NCI-H146 treated with DMSO at 0.1 percent for 48 hours (cell line): ENCODE measurements around the gene SLC5A6.
A peak's percentile ranks its signal among the peaks of the same experiment; 100 is the strongest.
"Not testable (repeated sequence)": the region's sequence is repeated elsewhere in the genome, so short reads cannot be mapped to it uniquely, and the experiment has no call there.

Experiments
- DNase-seq: peaks from one replicate; lab custom pipeline; 2025; ENCODE audit not compliant: unreplicated experiment; lab: John Stamatoyannopoulos, UW

Gene SLC5A6

DNA sequence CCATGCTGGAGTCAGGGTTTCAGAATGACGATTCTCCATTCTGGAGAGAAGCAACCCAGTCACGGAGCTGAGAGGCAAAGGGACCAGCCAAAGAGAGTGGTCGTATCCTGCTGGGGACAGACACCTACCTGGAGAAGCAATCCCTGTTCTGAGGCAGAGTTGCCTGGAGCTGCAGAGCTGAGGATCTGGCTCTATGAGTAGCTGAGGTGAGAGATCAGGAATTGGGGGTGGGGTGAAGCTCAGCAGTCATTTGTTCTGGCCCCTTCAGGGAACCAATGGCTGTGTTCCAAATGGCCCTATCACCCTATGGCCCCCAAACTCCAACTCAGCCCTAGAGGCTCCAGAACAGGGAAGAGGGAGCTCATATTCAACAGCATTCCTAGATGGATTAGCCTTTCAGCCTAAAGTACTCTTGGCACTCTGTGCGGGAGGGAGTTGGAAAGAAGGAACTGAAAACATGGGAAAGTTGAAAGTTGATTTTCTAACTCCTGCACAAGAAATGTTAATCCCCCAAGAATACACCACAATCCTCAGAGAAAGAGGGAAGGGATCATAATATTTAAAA, 3.5 kb downstream of the SLC5A6 start:
- no peak for DNase-seq

DNA sequence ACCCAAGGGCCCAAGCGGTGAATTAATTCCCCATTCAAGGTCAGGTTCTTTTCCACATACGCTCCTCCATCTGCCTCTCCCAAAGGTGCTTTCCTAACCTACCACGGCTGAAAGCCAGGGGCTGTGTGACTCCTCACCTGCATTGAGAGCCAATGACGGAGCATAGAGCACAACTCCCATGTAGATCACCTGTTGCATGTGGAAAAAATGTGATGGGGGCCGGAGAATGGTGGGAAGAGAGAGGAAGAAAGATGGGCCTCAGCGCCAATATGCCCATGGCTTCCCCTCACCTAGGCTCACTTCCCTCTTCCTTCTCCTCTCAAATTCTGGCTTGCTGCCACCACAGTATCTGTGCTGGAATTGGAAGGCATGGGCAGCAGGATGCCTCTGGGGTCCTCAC, 5.7 kb downstream of the SLC5A6 start:
- no peak for DNase-seq

DNA sequence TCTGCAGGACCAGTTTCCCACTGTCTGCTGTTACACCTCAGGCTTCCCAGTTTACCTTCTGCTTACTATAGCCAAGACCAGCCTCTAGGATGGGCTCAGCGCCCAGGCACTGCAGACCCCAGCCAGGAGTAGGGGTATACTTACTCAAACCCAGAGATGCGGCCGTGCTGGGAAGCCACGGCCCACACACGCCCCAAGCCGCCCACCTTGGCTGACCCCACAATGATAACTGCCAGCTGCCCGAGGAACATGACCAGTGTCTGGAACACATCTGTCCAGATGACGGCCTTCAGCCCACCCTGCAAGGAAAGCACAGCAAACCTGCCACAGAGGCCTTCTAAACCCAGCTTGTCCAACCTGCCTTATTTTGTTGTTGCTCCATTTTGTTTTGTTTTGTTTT, 6.9 kb downstream of the SLC5A6 start:
- DNase-seq, result no peak

DNA sequence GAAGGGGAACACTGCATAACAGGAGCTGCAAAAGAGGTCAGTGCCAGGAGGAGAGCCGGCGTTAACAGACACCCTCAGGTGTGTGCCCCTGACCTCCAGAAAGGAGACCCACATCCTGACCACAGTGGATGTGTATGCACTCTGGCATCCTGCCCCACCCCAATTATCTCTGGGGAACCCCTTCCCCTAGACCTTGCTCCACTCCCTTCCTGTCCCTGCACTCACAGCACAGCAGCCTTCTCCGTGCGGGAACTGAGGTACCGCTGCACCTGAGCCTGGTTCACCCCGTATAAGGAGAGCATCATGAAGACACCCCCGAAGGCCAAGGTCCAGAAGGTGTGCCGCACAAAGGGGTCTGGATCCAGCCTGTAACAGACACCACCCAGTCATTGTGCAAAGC, 7.5 kb downstream of the SLC5A6 start:
- DNase-seq, result no peak

DNA sequence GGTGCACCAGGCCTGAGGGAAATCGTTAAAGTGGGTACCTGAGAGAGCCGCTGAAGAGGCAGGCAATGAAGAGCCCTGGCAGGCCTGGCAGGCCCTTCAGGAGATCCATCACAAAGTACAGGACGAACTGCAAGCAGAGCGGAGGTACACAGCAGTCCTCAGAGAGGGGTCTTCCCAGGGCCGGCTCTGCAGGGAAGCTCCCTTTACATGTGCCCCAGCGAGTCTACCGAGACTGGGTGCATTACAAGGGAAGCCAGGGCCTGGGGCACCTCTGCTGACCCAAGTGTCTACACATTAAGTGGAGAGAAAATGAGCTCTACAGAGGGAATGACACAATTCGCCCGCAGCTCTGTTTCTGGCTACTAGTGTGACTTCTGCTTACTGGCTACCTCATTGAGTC, 8.3 kb downstream of the SLC5A6 start:
- no peak for DNase-seq

DNA sequence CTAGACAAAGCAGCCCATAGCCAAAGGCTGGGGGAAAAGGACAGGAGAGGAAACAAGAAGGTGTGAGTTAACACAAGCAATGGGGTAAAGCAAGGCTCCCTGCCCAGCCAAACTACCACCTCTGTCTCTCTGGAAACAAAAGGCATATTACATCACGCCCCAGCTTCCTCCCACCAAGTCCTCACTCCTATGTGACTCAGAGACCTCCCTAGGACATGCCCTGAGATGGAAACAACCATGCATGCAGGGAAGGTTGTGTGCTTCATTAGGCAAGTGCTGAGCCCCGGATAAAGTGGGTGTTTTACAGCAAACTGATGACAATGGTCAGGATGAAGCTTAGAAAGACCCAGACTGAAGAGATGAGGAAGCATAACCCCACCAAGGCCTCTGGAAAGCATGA, 9.2 kb downstream of the SLC5A6 start:
- no peak for DNase-seq

DNA sequence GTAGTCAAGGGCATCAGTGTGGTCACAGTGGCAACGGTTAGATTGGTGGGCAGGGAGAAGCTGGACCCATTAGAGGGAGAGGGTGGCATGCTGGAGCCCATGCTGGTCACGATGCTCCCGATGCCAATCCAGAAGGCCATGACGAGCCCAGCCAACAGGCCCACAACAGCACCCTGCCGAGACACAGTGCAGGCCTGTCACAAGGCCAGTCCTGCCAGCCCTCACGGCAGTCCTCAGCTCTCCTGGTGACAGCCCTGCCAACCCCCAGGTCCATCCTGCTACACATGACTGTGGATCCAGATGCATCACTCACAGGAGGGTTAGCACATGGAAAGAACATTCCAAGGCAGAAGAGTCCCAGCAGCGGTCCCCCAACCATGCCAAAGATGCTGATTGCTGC, 10.4 kb downstream of the SLC5A6 start:
- DNase-seq, result no peak

DNA sequence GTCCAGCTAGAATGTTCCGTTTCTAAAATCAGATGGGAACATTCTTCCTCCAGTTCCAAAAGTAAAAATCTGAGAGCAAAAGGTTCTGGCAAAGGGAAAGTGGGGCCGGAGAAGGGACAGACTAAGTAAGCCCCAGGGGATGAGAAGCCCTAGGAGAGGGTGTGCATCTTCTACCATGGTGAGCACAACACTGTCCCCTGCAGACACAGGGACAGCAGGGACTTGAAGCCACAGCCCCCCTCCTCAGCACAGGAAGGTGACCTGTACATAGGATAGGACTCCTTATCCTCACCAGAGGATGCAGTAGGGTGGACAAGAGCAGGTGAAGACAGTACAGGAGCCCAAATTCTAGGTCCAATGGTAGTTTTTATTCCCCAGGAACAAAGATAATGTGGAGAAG, 12.8 kb downstream of the SLC5A6 start:
- no peak for DNase-seq

DNA sequence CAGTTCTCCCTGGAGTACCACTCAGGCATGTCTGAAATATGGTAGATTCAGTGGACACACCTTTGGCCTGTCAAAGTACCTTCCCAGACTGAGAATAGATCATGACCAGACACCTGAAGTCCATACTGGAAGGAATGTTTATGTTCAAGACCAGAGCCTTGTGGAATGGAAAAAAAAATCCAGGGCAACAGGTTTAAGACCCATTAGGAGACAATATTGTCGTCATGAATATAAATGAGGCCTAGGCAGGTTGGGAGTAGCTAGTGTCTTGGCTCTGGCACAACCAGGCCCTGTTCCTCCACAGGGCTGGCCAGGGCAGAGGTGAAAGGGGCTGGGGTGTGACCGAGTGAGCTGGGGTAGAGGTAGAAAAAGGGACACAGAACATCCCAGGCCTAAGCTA, 13.4 kb downstream of the SLC5A6 start:
- DNase-seq, result no peak

DNA sequence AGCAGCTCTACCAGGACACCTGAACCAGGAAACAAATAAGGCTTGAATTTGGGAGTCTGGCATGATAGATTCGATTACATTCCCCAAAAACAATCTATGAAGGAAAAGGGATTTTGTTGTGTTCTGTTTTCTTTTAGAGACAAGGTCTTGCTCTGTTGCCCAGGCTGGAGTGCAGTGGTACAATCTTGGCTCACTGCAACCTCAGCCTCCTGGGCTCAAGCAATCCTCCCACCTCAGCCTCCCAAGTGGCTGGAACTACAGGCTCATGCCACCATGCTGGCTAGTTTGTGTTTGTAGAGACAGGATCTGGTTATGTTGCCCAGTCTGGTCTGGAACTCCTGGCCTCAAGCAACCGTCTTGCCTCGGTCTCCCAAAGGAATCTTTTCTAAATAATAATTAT, 14.0 kb downstream of the SLC5A6 start:
- DNase-seq, result not testable (repeated sequence)

DNA sequence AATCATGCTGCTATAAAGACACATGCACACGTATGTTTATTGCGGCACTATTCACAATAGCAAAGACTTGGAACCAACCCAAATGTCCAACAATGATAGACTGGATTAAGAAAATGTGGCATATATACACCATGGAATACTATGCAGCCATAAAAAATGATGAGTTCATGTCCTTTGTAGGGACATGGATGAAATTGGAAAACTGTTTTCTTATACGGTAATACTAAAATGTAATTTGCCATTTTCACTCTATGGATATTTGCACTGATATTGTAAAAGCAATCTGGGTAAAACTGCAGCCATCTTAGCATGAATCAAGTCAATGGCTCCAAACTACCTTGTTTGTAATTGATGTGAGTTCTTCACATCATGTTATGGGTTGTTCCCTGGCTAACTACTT, 16.3 kb downstream of the SLC5A6 start:
- DNase-seq, result not testable (repeated sequence)

DNA sequence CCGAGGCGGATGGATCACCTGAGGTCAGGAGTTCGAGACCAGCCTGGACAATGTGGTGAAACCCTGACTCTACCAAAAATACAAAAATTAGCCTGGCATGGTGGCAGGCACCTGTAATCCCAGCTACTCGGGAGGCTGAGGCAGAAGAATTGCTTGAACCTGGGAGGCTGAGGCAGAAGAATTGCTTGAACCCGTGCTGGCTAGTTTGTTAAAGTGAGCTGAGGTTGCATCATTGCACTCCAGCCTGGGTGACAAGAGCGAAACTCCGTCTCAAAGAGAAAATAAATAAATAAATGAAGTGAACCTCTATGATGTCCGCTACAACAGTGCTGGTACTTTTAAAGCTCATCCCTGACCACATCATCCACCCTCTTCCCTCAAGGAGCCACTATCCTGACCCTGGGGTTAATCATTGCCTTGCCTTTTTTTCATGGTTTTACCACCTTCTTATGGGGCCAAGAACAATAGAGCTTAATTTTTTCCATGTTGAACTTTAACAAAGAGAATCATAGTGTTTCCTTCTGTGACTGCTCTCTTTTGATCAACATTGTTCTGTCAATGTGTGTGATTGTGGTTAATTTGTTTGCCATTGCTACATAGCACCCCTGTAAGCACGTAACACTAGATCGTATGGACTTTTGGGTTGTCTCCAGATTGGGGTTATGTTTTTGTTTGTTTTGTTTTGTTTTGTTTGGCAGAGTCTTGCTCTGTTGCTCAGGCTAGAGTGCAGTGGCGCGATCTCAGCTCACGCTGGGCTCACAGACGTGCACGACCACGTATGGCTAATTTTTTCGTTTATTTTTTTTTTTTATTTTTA, 17.3 kb downstream of the SLC5A6 start:
- DNase-seq, result no peak

DNA sequence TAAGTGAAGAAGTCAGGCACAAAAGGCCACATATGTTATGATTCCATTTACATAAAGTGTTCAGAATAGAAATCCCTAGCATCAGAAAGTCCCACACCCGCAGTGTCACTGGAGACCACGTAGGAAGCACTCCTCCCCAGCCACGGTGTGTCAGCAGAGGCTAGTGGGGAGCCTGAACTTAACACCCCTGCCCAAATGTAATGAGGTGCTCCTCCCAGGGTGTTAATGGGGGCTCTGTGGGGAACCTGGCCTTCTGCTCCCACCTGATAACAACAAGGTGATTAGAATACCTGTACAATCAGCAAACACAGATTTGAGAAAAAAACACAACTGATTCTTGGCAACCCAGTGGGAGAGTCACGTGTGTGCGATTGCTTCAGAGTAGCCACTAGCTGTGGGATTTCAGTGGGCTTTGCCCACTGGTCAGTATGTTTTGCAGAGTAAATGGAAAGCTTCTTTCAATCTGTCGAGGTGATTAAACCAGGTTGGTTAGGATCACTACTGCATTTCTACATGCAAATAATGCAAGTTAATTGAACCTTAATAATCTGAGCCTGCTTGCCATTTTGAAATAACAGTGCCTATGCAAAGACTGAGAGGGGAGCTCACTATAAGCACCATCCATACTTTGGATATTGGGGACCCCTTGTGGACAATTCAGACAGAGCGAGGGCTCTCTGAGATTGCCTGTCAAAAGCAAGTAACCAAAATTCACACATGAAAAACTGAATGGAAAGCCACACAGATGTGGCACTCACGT, 20.8 kb downstream of the SLC5A6 start:
- peak; percentile 64 for DNase-seq

DNA sequence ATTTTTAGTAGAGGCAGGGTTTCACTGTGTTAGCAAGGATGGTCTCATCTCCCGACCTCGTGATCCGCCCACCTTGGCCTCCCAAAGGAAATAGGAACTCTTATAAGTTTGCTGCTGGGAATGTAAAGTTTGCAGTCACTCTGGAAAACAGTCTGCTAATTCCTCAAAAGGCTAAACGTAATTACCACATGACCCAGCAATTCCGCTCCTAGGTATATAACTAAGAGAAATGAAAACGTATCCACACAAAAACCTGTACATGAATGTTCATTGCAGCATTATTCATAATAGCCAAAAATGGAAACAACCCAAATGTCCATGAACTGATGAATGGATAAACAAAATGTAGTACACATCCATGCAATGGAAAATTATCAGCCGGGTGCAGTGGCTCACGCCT, 22.1 kb downstream of the SLC5A6 start:
- DNase-seq, result no peak

DNA sequence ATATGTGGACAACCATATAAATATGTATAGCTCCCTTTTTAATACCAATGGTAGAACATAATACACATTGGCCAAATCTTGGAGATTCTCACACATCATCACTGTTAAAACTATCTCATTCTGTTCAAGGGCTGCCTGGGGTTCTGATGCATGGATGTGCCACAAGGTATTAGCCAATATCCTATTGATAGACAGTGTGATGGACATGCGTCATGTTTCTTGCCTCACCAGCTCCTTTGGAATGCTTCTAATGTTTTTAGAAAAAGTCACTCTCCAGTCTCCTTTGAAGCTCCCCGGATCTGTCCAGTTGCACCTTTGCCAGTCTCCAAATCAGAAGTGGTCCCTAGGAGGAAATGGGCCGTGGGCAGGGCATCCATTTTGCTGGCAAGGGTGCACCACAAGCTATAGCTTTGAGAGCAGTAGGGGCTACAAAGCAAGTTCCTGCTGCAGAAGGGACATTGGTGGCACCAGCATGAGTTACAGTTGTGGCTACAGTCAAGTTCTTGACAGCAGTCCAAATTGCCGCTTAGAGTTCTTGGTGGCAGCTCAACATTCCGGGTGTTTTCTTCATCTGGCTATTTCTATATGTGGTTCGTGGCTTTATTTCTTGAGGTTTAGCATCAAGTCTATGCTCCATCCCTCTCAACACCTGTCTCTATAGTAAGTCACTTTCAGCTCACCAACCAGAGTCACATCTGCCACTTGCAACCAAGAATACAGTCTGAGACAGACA, 25.3 kb downstream of the SLC5A6 start:
- no peak for DNase-seq

DNA sequence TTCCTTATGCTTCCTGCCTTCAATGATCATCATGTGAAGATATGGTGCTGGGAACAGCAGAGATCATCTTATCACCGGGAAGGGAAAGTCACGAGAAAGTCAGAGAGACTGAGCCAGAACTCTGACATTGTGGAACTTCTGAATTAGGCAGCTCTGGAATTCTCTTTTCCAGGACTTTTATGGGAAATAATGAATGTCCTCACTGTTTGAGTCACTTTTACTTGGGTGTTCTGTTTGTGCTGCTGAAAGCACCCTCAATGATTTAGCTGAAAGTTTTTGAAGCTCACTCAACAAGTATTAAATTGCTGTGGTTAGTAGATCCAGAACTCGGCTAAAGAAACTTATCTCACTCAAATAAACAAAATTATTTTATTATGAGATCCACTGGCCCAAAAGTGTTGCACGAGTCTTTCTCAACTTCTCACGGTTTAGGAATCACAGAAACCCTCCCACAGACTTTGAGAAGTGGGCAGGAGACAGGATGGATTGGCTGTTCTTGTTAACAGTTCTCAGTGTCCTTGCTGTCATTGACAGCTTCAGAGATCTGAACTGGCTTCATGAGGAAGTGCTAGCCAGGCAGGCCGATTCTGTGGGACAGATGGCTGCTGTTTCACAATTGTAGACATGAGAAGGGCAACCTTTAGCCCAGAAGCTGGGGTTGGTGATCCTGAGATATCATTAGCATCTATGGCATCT, 26.6 kb downstream of the SLC5A6 start:
- DNase-seq, result no peak

DNA sequence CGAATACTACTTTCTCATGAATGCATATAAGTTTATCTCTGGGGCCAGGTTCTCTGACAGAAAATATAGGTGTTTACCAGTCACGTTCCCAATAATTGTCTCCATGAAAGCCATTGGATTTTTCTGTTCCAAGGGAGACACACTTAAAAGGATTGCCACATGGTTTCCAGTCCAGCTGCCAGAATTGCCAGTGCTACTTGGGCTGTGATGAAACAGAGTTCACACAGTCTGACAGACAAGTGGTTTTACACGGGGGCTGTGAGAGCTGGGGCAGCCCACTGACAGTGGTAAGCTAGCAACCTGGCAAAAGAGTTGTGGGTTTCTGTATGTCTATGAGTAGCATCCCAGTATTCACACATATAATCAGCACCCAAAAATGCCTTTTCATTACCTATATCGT, 28.0 kb downstream of the SLC5A6 start:
- DNase-seq, result no peak

DNA sequence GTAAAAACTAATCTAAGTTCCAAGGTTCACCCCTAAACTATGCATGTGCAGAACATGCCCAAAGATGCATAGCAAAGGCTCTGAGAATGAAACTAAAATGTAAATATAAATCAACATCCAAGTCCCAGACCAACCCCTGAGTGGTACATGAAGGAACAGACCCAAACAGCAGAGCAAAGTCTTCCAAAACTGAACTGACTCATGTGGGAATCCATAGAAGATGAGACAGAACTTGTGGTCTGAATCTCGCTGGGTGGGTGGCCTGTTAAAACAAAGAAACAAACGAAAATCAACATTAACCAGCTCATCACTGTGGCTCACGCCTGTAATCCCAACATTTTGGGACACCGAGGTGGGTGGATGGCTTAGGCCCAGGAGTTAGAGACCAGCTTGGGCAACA, 29.7 kb downstream of the SLC5A6 start:
- DNase-seq, result no peak

DNA sequence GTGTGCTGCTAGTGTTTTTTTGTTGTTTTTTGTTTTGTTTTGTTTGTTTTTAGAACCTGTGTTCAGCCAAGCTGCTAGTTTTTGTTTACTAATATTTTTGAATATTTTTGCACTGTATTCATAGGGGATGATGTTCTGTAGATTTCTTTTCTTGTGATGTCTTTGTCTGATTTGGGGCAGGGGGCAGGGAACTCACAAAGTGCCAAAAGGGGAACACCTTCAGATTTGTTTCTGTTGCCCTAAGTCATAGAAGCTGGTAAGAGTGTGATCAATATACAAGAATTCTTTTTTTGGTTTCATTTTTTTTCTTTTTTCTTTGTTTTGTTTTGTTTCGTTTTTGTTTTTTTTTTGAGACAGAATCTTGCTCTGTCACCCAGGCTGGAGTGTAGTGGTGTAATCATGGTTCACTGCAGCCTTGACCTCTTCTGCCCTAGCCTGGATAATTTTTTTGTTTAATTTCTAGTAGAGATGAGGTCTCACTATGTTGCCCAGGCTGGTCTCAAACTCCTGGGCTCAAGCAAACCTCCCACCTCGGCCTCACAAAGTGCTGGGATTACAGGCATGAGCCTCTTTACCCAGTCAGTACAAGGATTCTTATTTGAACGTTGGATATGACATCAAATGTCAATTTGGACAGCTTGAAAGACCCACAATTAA, 32.6 kb downstream of the SLC5A6 start:
- DNase-seq, result no peak

DNA sequence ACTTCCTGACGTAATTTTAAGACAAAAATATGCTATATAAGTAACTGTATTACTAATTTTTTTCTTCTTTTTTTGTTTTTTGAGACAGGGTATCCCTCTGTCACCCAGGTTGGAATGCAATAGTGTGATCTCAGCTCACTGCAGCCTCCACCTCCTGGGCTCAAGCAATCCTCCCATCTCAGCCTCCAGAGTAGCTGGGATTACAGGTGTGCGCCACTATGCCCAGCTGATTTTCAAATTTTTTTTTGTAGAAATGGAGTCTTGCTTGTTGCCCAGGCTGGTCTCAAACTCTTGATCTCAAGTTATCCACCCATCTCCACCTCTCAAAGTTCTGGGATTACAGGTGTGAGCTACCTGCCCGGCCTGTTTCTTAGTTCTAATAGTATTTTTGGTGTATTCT, 33.6 kb downstream of the SLC5A6 start:
- DNase-seq, result no peak
